KOPT-K1 (cell line): ENCODE measurements around the gene RBM43.

ENCODE experiments used
- H3K27ac ChIP-seq: fragments of 200-600 bp; sonication (generic); 2 replicates; pipeline ENCODE4 v1.5.1; 2016; ENCODE audit warnings: antibody characterized with exemption, mild to moderate bottlenecking, low read depth, low read length; ENCODE audit not compliant: poor library complexity, severe bottlenecking
- H3K36me3 ChIP-seq: fragments of 200-600 bp; sonication (generic); 2 replicates; pipeline ENCODE4 v1.5.1; 2017; ENCODE audit warnings: antibody characterized with exemption, mild to moderate bottlenecking, low read length, moderate library complexity; ENCODE audit not compliant: insufficient read depth
- H3K9me3 ChIP-seq: fragments of 200-600 bp; sonication (generic); 2 replicates; pipeline ENCODE4 v1.5.1; 2017; ENCODE audit warnings: antibody characterized with exemption, low read length, mild to moderate bottlenecking; ENCODE audit not compliant: insufficient read depth, poor library complexity, severe bottlenecking

RBM43 gene

DNA sequence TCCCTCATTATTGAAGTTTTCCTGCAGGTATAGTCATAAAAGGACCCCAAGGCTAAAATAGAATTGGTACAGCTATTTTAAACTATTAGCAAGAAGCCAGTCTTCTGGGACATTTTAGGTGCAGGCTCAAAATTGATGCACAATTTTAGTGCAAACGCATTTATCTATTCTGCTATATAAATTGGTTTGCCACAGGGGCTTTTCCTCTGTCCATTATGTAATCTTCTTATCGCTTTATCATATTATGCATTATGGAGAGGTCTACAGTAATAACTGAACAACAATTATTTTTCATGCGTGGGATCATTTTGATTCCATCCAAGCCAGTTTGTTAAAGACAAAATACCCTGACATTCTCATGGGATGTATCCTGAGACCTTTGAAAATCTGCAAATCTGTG is 54.6 kb downstream of the RBM43 start:
- H3K36me3 ChIP-seq, result no peaks in the 10 kb centered on the region
- H3K27ac ChIP-seq, result no peak overlapping the region
- H3K9me3 ChIP-seq, result no peaks in the 10 kb centered on the region

GRCh38 chr2:151206446-151206968 is 55.2 kb downstream of the RBM43 start:
- Histone ChIP-seq H3K36me3 (no peaks in the 10 kb centered on the region), H3K27ac (no peak overlapping the region), H3K9me3 (no peaks in the 10 kb centered on the region)

GRCh38 chr2:151205571-151205970 is 56.1 kb downstream of the RBM43 start:
- Histone ChIP-seq H3K27ac (no peak overlapping the region), H3K36me3 (no peaks in the 10 kb centered on the region), H3K9me3 (no peaks in the 10 kb centered on the region)

DNA sequence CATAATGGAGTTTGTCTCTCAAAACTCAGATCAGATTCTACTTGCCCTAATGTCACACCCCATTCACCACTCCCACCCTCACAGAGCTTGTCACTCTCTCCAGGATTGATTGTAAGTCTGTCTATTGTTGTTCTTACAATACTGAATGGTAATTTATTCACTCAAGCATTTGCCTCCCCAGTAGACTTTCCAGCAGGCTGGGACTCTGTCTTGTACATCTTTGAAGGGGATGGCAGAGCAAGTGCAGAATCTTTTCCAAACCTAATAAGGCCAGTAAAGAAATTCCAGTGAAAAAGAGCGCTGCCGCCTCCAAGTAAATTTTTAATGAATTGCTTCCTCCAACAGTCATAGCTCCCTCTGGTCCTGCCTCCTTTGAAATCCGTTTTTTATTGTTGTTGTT is 56.9 kb downstream of the RBM43 start:
- Histone ChIP-seq H3K27ac (no peak overlapping the region), H3K9me3 (no peaks in the 10 kb centered on the region), H3K36me3 (no peaks in the 10 kb centered on the region)

DNA sequence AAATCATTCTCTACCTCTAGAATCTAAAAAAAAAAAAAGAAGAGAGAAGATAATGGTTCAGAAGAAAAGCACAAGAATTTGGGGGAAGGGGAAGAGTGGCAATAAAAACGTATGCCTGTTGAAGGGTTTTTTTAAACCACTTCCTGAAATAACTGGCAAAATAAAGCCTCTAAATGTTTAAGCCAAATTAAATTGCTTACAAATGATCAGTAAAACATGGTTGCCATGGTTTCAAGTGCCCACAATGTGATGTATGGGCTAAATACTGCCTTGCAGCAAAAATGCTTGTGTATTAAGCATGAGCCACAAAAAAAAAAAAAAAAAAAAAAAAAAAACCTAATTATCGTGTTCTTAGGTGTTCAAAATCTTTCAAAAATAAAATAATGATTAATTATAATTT is 60.8 kb downstream of the RBM43 start:
- no peaks in the 10 kb centered on the region for H3K9me3 ChIP-seq
- H3K27ac ChIP-seq, result no peak overlapping the region
- H3K36me3 ChIP-seq, result no peaks in the 10 kb centered on the region

DNA sequence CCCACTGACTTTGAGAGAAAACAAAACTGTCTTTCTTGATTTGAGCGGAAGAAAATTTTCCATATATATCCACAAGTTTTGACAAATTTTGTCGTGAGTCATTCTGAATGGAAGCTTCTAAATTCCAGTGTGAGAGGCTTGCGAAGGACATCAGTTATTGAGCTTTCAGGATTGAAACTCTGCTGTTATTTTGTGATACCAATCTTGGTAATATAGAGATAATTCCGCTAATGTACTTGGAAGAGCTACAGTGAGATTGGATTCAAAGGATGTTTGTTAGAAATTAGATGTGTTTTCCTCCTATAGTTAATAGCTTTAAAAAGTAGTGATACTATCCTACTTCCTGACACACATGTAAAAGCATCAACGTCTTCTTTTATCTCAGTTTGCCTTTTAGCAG is 61.4 kb downstream of the RBM43 start:
- H3K36me3 ChIP-seq, result no peaks in the 10 kb centered on the region
- H3K27ac ChIP-seq, result no peak overlapping the region
- H3K9me3 ChIP-seq, result no peaks in the 10 kb centered on the region

DNA sequence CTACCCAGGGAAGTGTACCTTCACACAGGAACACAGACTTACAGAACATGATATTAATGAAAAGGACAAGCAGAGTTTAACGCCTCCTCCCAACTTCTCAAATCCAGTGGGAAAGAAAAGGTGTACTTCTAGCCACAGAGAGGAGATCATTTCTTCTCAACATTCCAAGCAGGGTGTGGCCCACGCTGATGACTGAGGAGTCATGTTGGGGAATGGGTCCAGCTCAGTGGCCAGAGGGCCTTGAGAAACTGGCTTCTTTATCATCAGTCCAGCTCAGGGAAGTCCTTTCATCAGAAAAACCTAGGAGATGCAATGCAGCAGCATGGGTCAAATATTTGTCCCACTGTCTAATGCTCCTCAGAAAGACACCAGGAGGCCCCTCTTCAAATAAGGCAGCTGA is 63.0 kb downstream of the RBM43 start:
- Histone ChIP-seq H3K36me3 (no peaks in the 10 kb centered on the region), H3K9me3 (no peaks in the 10 kb centered on the region), H3K27ac (no peak overlapping the region)
